Upper lobe of right lung (tissue), 1 donor: ENCODE data around the gene SMCO2. TPM values are rescaled to one million over a fixed set of nuclear protein-coding genes. Genes with fewer than 3 reads are reported as not detected.

Source experiments
- ATAC-seq: fragments of 200-7000 bp; cut with Tn5 transposase; one replicate; pipeline ENCODE4 v1.9.1; 2020; ENCODE audit warnings: mild to moderate bottlenecking, moderate library complexity
- DNase-seq: peaks from one replicate; pipeline ENCODE4 v3.0.0-alpha.2; 2020
- H3K27ac ChIP-seq: fragments of 200-600 bp; one replicate; pipeline ENCODE4 v1.8.0; 2022
- H3K27me3 ChIP-seq: fragments of 200-600 bp; one replicate; pipeline ENCODE4 v1.8.0; 2022; ENCODE audit warnings: mild to moderate bottlenecking
- H3K36me3 ChIP-seq: fragments of 200-600 bp; one replicate; pipeline ENCODE4 v1.8.0; 2022
- H3K4me1 ChIP-seq: fragments of 200-600 bp; one replicate; pipeline ENCODE4 v1.8.0; 2022
- H3K4me3 ChIP-seq: fragments of 200-600 bp; one replicate; pipeline ENCODE4 v1.8.0; 2022; ENCODE audit warnings: mild to moderate bottlenecking
- H3K9me3 ChIP-seq: fragments of 200-600 bp; one replicate; pipeline ENCODE4 v1.8.0; 2022
- CTCF ChIP-seq: fragments of 200-600 bp; IDR thresholded peaks from one replicate; pipeline ENCODE4 v1.8.0; 2022; ENCODE audit warnings: antibody characterized with exemption
- intact Hi-C: fragments of 100-400 bp; cut with DNase I; formaldehyde crosslinking; loops from one replicate; pipeline ENCODE4 v1.11.0; 2022
- total RNA-seq: library from RNA; stranded (reverse); fragmentation: NEBNext Ultra II Directional; extraction: Animal tissue kit (Norgen Biotek cat#: 25700); gene quantifications from one replicate; pipeline ENCODE4 v1.2.1, GENCODE V29; 2021
- donor health status: DM: no; HTN: yes; CAD: no; lungs with severe emphysema.

Gene SMCO2
- total RNA-seq, 1 donor from 2014 or later, result 0.38 TPM

DNA sequence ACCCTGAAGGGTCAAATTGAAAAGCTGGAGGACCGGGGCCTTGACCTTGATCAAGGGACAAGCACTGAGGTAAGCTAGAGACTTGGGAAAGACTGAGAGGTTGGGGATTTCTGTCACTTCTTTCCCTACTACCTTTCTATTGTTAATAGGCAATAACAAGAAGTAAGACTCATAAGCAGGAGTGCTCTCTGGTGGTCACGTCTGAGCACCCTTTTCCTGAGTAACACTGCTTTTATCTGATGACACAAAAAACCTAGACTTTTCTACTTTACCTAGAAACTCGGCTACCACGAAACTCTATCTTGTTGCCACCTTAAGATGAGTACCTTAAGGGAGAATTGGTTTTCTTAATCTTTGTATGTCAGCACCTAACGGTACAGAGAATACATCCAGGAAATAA, 41.9 kb downstream of the SMCO2 start:
- Histone ChIP-seq H3K27ac (no peak overlapping the region), H3K4me1 (no peaks in the 10 kb centered on the region), H3K4me3 (no peak overlapping the region), H3K27me3 (no peaks in the 10 kb centered on the region), H3K36me3 (no peaks in the 10 kb centered on the region), H3K9me3 (no peaks in the 10 kb centered on the region)
- ATAC-seq, result no peak
- TF ChIP-seq CTCF, result no peak
- intact Hi-C loops, result no loop called here
- DNase-seq, result no peak

GRCh38 chr12:27491226-27491625, 44.7 kb downstream of the SMCO2 start:
- H3K27ac ChIP-seq, result no peak overlapping the region
- no peak for TF ChIP-seq CTCF
- DNase-seq (no peak), ATAC-seq (no peak)
- H3K36me3 ChIP-seq, result no peaks in the 10 kb centered on the region
- intact Hi-C loops, result no loop called here
- H3K4me1 ChIP-seq, result no peaks in the 10 kb centered on the region
- no peaks in the 10 kb centered on the region for H3K27me3 ChIP-seq
- H3K4me3 ChIP-seq, result no peak overlapping the region
- no peaks in the 10 kb centered on the region for H3K9me3 ChIP-seq

DNA sequence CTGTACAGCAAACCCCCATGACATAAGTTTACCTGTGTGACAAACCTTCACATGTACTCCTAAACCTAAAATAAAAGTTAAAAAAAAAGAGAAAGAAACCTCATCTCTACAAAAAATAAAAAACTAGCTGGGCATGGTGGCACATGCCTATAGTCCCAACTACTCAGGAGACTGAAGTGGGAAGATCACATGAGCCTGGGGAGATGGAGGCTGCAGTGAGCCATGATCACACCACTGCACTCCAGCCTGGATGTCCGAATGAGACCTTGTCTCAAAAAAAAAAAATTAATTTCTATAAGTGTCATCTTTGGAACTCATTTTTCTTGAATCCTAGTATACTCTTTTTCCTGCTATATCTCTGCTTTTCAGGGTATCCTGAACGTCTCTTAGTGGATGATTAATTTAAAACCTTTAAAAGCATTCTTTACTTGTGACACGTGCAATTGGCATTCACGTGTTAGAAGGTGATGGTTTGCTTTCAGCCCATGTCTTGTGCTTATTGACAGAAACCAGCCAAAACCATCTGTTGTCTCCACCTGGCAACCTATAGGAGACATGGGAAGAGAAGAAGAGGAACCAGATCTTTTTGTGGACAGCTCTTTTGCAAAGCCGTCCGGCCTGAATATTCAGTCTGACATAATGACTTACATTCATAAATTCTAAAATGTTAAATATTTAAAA, 46.9 kb downstream of the SMCO2 start:
- Histone ChIP-seq H3K36me3 (no peaks in the 10 kb centered on the region), H3K4me3 (no peak overlapping the region), H3K27ac (no peak overlapping the region), H3K9me3 (no peaks in the 10 kb centered on the region), H3K4me1 (no peaks in the 10 kb centered on the region), H3K27me3 (no peaks in the 10 kb centered on the region)
- ATAC-seq (no peak), DNase-seq (no peak)
- intact Hi-C loops, result no loop called here
- TF ChIP-seq CTCF, result no peak

GRCh38 chr12:27497446-27497845, 50.9 kb downstream of the SMCO2 start:
- no peaks in the 10 kb centered on the region for H3K4me1 ChIP-seq
- ATAC-seq (no peak), DNase-seq (no peak)
- no peak overlapping the region for H3K4me3 ChIP-seq
- no peaks in the 10 kb centered on the region for H3K27me3 ChIP-seq
- H3K36me3 ChIP-seq, result no peaks in the 10 kb centered on the region
- no peak overlapping the region for H3K27ac ChIP-seq
- intact Hi-C loops, result no loop called here
- H3K9me3 ChIP-seq, result no peaks in the 10 kb centered on the region
- no peak for TF ChIP-seq CTCF

DNA sequence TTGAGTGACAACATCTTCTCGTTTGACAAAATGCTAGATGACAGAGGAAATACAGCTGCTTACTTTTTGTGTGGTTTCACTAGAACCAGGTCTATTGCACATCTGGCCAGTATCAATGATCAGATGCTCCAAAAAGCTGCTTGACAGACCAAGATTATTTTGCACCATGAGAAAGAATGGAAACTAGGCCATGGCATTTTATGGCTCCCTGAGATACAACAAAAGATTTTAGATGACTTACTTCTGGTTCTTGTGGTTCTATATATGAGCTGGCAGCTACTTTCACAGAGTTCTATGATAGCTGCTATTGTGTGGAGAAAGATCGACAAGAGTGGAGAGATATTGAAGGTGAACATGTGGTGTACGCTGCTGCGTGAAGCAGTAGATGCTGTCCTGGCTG, 51.6 kb downstream of the SMCO2 start:
- DNase-seq, result no peak
- Histone ChIP-seq H3K9me3 (no peaks in the 10 kb centered on the region), H3K4me1 (no peaks in the 10 kb centered on the region), H3K27me3 (no peaks in the 10 kb centered on the region), H3K36me3 (no peaks in the 10 kb centered on the region), H3K4me3 (no peak overlapping the region), H3K27ac (no peak overlapping the region)
- TF ChIP-seq CTCF, result no peak
- ATAC-seq, result no peak
- intact Hi-C loops, result no loop called here

DNA sequence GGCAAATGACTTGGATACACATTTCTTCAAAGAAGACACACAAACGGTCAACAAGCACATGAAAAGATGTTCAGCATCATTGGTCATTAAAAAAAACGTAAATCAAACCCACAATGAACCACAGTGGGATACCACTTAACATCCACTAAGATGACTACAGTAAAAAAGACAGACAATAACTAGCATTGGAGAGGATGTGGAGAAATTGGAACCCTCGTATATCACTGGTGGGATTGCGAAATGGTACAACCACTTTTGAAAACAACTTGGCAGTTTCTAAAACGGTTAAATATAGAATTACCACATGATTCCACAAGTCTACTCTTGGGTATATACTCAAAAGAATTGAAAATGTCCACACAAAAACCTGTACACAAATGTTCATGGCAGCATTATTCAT, 52.2 kb downstream of the SMCO2 start:
- Histone ChIP-seq H3K4me3 (no peak overlapping the region), H3K27me3 (no peaks in the 10 kb centered on the region), H3K27ac (no peak overlapping the region), H3K4me1 (no peaks in the 10 kb centered on the region), H3K36me3 (no peaks in the 10 kb centered on the region), H3K9me3 (no peaks in the 10 kb centered on the region)
- no peak for ATAC-seq
- TF ChIP-seq CTCF, result no peak
- intact Hi-C loops, result no loop called here
- DNase-seq, result no peak
